HEK293 (cell line): Measurements from ENCODE around the gene GSTM5.

Experiments
- IKZF3 ChIP-seq: fragments of 450-650 bp; IDR thresholded peaks from 2 replicates; pipeline ENCODE4 v1.5.0; 2018; ENCODE audit warnings: missing biosample characterization, mild to moderate bottlenecking, missing genetic modification characterization, moderate library complexity
- WT1 ChIP-seq: fragments of 450-650 bp; formaldehyde crosslinking; IDR thresholded peaks from 2 replicates; pipeline ENCODE4 v1.5.1; 2016; ENCODE audit warnings: missing biosample characterization, missing genetic modification characterization
- YY1 ChIP-seq: fragments of 450-650 bp; formaldehyde crosslinking; IDR thresholded peaks from 2 replicates; pipeline ENCODE4 v1.5.1; 2018; ENCODE audit warnings: missing biosample characterization, missing genetic modification characterization
- ZBTB8A ChIP-seq: fragments of 450-650 bp; formaldehyde crosslinking; IDR thresholded peaks from 2 replicates; pipeline ENCODE4 v1.5.1; 2016; ENCODE audit warnings: missing biosample characterization, missing genetic modification characterization
- ZNF2 ChIP-seq: fragments of 450-650 bp; formaldehyde crosslinking; IDR thresholded peaks from 2 replicates; pipeline ENCODE4 v1.5.1; 2016; ENCODE audit warnings: missing biosample characterization, missing genetic modification characterization
- ZNF311 ChIP-seq: fragments of 450-650 bp; formaldehyde crosslinking; IDR thresholded peaks from 2 replicates; pipeline ENCODE4 v1.5.1; 2017; ENCODE audit warnings: missing biosample characterization, missing genetic modification characterization, borderline replicate concordance
- ZNF510 ChIP-seq: fragments of 450-650 bp; formaldehyde crosslinking; IDR thresholded peaks from 2 replicates; pipeline ENCODE4 v1.5.1; 2018; ENCODE audit warnings: mild to moderate bottlenecking, missing genetic modification characterization, missing biosample characterization; ENCODE audit not compliant: insufficient replicate concordance
- TF ChIP-seq, protein P1 (sequence below): sonication (generic); formaldehyde crosslinking; IDR thresholded peaks from 2 replicates; pipeline ENCODE4 v1.8.1; 2022; ENCODE audit warnings: mild to moderate bottlenecking, moderate library complexity, missing genetic modification reagents
- TF ChIP-seq, protein P2 (sequence below): fragments of 450-650 bp; formaldehyde crosslinking; IDR thresholded peaks from 2 replicates; pipeline ENCODE4 v1.5.1; 2016; ENCODE audit warnings: missing biosample characterization, missing genetic modification characterization
- TF ChIP-seq, protein P3 (sequence below): fragments of 450-650 bp; formaldehyde crosslinking; IDR thresholded peaks from 2 replicates; pipeline ENCODE4 v1.5.1; 2016; ENCODE audit warnings: missing biosample characterization, missing genetic modification characterization, borderline replicate concordance
- TF ChIP-seq, protein P4 (sequence below): fragments of 450-650 bp; formaldehyde crosslinking; IDR thresholded peaks from 2 replicates; pipeline ENCODE4 v1.5.1; 2016; ENCODE audit warnings: missing biosample characterization, missing genetic modification characterization

DNA sequence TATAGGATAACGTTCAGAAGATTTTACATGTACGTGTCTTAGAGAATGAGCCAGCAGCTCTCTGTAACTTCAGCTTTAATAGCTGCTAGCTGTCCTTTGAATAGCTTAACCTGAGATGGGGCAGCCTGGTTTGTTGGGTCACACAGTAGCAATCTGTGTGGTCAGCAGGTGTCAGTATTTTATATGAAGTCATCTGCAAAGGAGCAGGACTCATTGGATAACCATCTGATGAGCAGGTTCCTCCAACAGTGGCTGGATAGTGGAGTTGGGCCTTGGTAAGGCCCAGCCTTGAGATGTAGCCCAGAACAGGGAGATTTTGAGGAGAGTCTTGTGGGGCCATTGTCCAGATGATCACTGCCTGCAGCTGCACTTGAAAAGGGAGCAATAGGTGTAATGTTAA lies 6.4 kb downstream of the GSTM5 start:
- TF ChIP-seq YY1 (tag by site-specific recombination) (no peak), ZNF2 (no peak), IKZF3 (tag by site-specific recombination) (no peak), ZNF311 (tag by site-specific recombination) (no peak), WT1 (tag by site-specific recombination) (no peak), ZNF510 (tag by site-specific recombination) (no peak), ZBTB8A (tag by site-specific recombination) (no peak)
- TF ChIP-seq, protein P1, sequence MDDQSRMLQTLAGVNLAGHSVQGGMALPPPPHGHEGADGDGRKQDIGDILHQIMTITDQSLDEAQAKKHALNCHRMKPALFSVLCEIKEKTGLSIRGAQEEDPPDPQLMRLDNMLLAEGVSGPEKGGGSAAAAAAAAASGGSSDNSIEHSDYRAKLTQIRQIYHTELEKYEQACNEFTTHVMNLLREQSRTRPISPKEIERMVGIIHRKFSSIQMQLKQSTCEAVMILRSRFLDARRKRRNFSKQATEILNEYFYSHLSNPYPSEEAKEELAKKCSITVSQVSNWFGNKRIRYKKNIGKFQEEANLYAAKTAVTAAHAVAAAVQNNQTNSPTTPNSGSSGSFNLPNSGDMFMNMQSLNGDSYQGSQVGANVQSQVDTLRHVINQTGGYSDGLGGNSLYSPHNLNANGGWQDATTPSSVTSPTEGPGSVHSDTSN (CRISPR knock-in tag) = no peak
- TF ChIP-seq, protein P2, sequence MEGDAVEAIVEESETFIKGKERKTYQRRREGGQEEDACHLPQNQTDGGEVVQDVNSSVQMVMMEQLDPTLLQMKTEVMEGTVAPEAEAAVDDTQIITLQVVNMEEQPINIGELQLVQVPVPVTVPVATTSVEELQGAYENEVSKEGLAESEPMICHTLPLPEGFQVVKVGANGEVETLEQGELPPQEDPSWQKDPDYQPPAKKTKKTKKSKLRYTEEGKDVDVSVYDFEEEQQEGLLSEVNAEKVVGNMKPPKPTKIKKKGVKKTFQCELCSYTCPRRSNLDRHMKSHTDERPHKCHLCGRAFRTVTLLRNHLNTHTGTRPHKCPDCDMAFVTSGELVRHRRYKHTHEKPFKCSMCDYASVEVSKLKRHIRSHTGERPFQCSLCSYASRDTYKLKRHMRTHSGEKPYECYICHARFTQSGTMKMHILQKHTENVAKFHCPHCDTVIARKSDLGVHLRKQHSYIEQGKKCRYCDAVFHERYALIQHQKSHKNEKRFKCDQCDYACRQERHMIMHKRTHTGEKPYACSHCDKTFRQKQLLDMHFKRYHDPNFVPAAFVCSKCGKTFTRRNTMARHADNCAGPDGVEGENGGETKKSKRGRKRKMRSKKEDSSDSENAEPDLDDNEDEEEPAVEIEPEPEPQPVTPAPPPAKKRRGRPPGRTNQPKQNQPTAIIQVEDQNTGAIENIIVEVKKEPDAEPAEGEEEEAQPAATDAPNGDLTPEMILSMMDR (tag by site-specific recombination) = peak; percentile 32
- TF ChIP-seq, protein P3, sequence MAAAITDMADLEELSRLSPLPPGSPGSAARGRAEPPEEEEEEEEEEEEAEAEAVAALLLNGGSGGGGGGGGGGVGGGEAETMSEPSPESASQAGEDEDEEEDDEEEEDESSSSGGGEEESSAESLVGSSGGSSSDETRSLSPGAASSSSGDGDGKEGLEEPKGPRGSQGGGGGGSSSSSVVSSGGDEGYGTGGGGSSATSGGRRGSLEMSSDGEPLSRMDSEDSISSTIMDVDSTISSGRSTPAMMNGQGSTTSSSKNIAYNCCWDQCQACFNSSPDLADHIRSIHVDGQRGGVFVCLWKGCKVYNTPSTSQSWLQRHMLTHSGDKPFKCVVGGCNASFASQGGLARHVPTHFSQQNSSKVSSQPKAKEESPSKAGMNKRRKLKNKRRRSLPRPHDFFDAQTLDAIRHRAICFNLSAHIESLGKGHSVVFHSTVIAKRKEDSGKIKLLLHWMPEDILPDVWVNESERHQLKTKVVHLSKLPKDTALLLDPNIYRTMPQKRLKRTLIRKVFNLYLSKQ (tag by site-specific recombination) = no peak
- TF ChIP-seq, protein P4, sequence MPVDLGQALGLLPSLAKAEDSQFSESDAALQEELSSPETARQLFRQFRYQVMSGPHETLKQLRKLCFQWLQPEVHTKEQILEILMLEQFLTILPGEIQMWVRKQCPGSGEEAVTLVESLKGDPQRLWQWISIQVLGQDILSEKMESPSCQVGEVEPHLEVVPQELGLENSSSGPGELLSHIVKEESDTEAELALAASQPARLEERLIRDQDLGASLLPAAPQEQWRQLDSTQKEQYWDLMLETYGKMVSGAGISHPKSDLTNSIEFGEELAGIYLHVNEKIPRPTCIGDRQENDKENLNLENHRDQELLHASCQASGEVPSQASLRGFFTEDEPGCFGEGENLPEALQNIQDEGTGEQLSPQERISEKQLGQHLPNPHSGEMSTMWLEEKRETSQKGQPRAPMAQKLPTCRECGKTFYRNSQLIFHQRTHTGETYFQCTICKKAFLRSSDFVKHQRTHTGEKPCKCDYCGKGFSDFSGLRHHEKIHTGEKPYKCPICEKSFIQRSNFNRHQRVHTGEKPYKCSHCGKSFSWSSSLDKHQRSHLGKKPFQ (tag by site-specific recombination) = no peak
